KOPT-K1 (cell line): Measurements from ENCODE around the gene RSPH1.

Source experiments
- H3K27ac ChIP-seq: fragments of 200-600 bp; sonication (generic); 2 replicates; pipeline ENCODE4 v1.5.1; 2016; ENCODE audit warnings: antibody characterized with exemption, mild to moderate bottlenecking, low read depth, low read length; ENCODE audit not compliant: poor library complexity, severe bottlenecking
- H3K36me3 ChIP-seq: fragments of 200-600 bp; sonication (generic); 2 replicates; pipeline ENCODE4 v1.5.1; 2017; ENCODE audit warnings: antibody characterized with exemption, mild to moderate bottlenecking, low read length, moderate library complexity; ENCODE audit not compliant: insufficient read depth
- H3K9me3 ChIP-seq: fragments of 200-600 bp; sonication (generic); 2 replicates; pipeline ENCODE4 v1.5.1; 2017; ENCODE audit warnings: antibody characterized with exemption, low read length, mild to moderate bottlenecking; ENCODE audit not compliant: insufficient read depth, poor library complexity, severe bottlenecking

Gene RSPH1

GRCh38 chr21:42423197-42423675, 72.8 kb downstream of the RSPH1 start:
- peaks cover 11% of the 10 kb centered on the region for H3K9me3 ChIP-seq
- H3K27ac ChIP-seq = peak overlapping the region; percentile 99
- peaks cover 86% of the 10 kb centered on the region for H3K36me3 ChIP-seq
